GM21390 (cell line): Measurements from ENCODE around the gene FNDC11.

Experiments used
- ATAC-seq: cut with Tn5 transposase; IDR thresholded peaks from one replicate; pipeline ENCODE4 v1.9.1; 2021; ENCODE audit not compliant: unreplicated experiment

FNDC11 gene

GRCh38 chr20:63539092-63539430 is 14.9 kb upstream of the FNDC11 start:
- ATAC-seq, result no peak

GRCh38 chr20:63539441-63540370 is 14.3 kb upstream of the FNDC11 start:
- no peak for ATAC-seq

DNA sequence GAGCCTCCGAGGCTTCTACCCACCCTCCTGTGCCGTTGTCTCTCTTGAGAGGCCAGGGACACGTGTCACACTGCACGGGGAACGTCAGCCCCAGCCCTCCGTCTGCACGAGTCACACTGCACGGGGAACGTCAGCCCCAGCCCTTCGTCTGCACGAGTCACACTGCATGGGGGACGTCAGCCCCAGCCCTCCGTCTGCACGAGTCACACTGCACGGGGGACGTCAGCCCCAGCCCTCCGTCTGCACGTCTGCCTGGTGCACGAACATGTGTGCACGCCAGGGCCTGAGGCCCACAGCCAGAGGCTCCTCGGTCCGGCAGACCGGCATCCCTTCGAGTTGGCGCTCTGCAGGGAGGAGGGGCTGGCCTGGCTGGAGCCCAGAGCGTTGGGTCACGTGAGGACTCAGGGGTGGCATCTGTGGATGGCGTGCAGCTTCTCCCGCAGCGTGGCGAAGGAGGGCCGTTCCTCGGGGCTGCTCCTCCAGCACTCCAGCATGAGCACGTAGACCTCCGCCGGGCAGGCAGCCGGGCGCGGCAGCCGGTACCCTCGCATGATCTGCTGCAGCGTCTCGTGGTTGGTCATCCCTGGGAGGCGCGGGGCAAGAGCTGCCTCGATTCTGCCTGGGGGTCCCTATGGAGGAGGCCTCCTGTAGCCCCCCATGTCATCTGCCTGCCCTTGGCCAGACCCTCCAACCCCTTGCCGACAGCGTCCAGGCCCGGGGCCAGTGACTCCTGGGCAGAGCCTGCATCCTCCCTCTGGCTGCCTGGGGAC is 13.4 kb upstream of the FNDC11 start:
- no peak for ATAC-seq

GRCh38 chr20:63541371-63541770 is 12.6 kb upstream of the FNDC11 start:
- no peak for ATAC-seq

- no peak for ATAC-seq
Observed at GRCh38 chr20:63542031-63542559, 11.9 kb upstream of the FNDC11 start.

- ATAC-seq, result no peak
Observed at GRCh38 chr20:63542696-63543095, 11.3 kb upstream of the FNDC11 start.

- no peak for ATAC-seq
Observed at GRCh38 chr20:63543131-63543530, 10.8 kb upstream of the FNDC11 start.

GRCh38 chr20:63543733-63544132 is 10.2 kb upstream of the FNDC11 start:
- ATAC-seq, result no peak

- no peak for ATAC-seq
Observed at GRCh38 chr20:63544241-63544957, 9.6 kb upstream of the FNDC11 start.

DNA sequence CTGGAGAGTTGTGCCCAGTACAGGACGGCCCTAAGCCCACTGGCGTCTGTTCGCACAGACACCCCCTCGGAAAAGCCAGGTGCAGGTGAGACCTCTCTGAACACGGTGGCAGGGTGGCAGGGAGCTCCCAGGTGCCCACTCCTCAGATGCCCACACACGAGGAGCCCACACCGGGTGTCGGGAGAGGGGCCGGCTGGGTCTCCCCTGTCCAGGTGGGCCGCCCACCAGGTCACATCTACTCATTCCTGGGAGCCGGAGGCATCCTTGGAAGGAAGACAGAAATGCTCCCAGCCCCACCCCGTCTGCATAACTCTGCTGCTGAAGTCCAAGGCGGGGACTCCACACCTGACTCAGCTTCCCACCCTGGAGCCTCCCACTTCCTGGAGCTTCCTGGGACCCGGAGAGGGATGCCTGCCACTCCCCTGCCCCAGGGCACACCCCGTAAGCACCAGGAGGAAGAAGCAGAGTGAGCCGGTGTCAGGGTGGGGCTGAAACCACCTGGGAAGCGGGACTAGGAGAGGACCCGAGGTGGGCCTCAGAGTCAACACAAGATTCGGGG is 8.9 kb upstream of the FNDC11 start:
- no peak for ATAC-seq

DNA sequence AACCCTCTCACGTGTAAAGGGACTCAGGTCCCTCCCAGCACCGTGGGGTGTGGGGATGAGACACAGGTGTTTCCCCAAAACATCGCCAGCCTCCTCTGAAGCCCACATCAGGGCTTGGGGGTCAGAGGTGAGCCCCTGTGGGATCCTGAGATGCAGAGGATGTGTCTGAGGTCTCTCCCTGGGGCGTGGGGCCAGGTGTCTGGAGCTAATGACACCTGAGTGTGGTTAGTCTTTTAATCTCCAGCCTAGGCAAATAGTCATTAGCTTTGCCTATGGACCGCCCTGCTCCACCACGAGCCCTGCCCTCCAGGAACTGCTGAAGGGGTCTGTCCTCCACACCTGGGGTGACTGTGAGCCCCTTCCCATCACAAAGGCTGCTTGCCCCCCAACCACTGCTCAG is 8.1 kb upstream of the FNDC11 start:
- ATAC-seq, result no peak

DNA sequence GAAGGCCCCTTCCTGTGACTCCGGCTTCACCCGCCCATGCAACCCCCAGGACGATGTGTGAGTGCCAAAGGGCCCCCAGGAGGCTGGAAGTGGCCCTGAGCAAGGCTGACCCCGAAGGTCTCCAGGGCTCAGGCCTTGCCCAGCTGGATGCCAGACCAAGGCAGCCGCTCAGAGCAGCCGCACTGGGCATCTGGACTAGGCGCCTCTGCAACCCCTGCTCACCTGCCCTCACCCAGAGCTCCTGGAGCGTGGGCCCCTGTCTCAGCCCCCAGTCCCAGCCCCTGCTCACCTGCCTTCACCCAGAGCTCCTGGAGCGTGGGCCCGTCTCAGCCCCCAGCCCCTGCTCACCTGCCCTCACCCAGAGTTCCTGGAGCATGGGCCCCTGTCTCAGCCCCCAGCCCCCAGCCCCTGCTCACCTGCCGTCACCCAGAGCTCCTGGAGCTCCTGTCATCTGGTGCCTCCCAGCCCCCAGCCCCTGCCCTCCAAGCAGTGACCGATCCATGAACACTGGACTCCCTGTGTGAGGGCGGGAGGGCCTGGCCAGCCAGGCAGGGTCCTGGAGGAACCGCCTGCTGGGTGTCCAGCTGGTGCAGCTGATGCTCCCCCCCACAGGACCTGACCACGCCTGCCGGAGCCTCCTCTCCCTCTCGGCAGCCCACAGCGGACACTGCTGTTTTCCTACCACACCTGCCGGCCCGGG is 7.6 kb upstream of the FNDC11 start:
- ATAC-seq, result no peak

DNA sequence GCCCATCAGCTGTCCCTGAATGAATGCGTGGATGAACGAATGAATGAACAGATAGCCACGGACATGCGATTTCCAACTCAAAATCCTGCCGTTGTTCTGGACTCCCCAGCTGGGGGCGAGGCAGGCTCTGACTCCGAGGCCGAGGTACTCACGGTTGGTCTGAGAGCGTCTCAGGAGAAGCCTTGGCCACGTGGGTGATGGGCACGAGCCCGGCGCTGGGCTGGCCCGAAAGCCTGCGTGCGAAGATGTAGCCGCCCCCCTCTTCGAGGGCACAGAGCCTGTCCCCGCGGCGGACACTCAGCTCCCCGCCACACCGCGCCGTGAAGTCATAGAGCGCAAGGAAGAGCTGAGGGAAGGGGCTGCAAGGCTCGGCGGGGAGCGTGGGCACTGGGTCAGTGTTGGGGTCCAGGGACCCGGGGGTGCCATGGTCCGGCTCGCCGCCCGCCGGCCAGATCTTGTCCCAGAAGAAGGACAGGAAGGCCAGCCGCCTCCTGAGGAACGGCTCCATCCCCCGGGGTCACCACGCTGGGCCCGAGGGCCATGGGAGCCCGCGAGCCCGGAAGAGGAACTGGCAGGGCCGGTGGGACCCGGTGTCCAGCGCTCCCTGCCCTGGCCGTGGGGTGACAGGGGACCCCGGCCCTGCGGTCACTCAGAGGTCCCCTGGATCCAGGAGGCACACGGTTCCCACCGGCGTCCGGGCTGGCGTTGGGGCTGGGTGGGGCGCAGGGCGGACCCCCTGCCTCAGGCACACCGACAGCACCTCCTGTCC is 6.8 kb upstream of the FNDC11 start:
- ATAC-seq, result no peak

DNA sequence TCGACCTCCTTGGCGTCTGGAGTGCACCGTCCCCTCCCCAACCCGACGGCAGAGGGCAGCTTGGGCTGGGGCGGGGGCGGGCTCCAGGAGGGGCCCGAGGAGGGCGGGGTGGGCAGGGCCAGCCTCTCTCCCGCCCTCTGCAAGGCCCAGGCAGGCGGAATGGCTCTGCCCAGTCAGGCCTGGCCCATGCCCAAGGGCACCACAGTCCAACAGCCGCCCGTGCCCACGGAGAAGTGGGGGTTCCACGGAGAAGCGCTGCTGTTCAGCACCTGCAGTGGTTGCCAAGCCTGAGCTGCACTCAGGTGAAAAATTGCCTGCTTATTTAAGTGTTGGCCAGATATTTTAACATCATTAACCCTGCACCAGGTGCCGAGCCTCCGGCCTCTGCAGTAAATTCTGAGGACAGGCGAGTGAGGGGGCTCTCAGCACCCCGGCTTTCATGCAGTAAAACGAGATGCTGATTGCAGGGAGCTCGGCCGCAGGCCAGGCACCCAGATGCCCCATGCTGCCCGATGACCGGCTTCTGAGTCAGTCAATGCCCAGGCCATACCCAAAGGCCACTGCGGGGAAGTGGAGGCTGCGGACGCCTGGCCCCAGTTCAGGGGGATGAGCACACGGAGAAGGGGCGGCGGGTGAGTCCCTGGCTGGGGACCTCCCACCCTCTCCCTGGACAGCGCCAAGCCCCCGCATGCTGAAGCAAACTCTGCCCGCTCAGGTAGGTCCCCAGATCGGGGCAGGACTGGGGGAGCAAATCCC is 6.1 kb upstream of the FNDC11 start, which contains the start of gene SRMS:
Gene SRMS (minus strand): TSS at position 25 of the 756 bp plus-strand sequence. CDS start 286 bp downstream, outside the sequence.
- ATAC-seq, result no peak

DNA sequence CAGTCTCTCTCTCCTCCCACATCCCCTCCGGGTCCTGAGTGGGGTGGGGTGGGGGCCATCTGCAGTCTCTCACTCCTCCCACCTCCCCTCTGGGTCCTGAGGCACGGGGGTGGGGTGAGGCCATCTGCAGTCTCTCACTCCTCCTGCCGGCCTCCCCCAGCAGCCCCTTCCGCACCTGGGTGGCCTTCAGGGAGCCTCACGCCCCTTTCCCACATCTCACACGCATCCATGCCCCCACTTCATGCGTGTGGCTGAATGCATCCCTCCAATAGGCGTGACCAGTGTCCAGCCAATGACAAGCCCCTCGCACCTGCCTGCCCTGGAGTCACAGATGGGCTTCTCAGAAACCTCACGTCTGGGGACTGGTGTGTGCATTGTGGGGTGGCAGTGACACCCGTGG is 5.4 kb upstream of the FNDC11 start:
- ATAC-seq, result no peak

DNA sequence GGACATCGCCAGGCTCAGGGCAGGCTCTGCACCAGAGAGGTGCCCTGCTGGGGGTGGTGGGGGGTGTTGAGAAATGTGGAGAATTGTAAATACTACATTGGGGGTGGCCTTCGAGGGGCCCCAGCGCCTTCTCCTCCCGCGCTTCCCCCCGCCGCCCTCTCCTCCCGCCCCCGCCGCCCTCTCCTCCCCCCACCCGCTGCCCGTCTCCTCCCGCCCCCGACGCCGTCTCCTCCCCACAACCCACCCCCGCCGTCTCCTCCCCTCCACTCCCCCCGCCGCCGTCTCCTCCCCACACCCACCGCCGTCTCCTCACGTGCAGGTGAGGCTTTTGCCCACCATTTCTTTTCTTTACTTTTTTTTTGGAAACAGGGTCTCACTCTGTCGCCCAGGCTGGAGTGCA is 4.9 kb upstream of the FNDC11 start:
- ATAC-seq, result no peak

DNA sequence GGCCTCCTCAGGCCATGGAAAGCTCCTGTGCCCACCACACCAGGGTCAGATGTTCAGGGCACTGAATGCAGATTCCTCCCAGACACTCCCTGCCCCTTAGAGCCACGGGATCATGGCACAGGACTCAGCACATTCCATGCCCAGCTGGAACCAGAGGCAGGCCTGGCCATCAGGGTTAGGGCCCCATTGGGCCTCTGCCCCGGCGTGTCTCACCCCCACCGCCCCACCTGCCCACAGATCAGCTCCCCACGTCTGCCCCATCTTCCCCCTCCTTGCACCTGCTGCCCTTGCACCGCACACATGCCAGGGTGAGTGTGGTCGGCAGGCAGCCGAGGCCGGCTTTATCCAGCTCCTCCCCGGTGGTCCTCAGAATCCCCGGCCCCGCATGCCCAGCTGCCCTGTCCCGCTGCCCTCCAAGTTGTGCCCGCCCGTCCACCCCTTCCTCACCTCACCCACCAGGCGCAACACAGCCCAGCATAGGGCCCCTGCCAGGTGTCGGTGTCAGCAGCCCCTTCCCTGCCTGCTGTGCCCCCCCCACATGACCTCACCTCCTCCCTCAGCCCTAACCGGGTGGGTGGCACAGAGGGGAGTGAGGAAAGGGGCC is 4.2 kb upstream of the FNDC11 start:
- ATAC-seq, result no peak

DNA sequence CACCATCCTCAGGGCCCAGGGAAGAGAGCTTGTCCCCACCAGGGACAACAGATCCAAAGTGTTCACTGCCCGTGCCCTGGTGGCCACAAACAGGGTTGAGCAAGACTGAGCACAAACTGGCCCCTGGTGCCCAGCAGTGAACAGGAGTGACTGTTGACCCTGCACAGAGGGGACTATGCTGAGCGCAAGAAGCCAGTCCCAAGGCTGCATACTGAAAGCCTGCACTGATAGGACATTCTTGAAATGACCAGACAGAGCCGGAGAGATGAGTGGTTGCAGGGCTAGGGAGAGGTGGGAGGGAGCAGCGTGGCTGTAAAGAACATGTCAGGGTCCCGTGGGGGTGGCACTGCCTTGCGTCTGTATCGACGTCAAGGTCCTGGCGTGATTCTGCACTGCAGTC is 2.9 kb upstream of the FNDC11 start:
- ATAC-seq, result no peak
